Effector memory CD4-positive, alpha-beta T cell (primary cell): ENCODE data around the gene GSTA5.
"Not testable (repeated sequence)": the region's sequence is repeated elsewhere in the genome, so short reads cannot be mapped to it uniquely, and the experiment has no call there.

Source experiments
- DNase-seq, 3 donors: peaks; one replicate each; pipeline ENCODE4 v3.0.0-alpha.2; 2020
- H3K27ac ChIP-seq: 2 replicates; pipeline ENCODE4 v1.7.0; 2013; ENCODE audit warnings: mild to moderate bottlenecking, low read length, moderate library complexity; ENCODE audit not compliant: insufficient read depth, poor library complexity, severe bottlenecking
- H3K27me3 ChIP-seq: replicated peaks from 2 replicates; pipeline ENCODE4 v1.7.0; 2013; ENCODE audit warnings: mild to moderate bottlenecking, low read length; ENCODE audit not compliant: insufficient read depth, control insufficient read depth, poor library complexity, severe bottlenecking
- H3K36me3 ChIP-seq: 2 replicates; pipeline ENCODE4 v1.7.0; 2013; ENCODE audit warnings: mild to moderate bottlenecking, low read length, moderate library complexity; ENCODE audit not compliant: control insufficient read depth, insufficient read depth
- H3K4me1 ChIP-seq: 2 replicates; pipeline ENCODE4 v1.7.0; 2013; ENCODE audit warnings: low read length, mild to moderate bottlenecking; ENCODE audit not compliant: control insufficient read depth, insufficient read depth, poor library complexity, severe bottlenecking
- H3K4me3 ChIP-seq: 2 replicates; pipeline ENCODE4 v1.7.0; 2013; ENCODE audit warnings: low read length, low read depth, mild to moderate bottlenecking; ENCODE audit not compliant: insufficient read depth, poor library complexity, severe bottlenecking
- H3K9me3 ChIP-seq: 2 replicates; pipeline ENCODE4 v1.7.0; 2013; ENCODE audit warnings: mild to moderate bottlenecking, low read length, moderate library complexity; ENCODE audit not compliant: control insufficient read depth

Gene GSTA5

DNA sequence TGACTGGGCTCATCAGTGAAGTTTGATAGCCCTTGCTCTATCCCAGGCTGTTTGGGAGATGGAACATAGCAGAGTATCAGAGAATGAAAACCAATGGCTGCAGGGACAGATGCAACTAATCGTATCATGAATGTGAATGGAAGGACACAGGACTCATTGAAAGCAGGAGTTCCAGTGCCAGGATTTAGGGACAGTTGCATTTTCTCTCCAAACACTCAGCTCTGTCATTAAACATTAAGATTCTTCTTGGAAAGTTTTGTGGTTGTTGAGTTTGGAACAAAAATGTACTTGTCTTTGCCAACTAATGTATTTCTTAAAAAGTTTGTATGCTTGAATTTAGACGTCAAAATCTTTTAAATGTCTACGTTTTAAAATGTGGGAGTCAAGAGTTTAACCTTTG lies 31.0 kb upstream of the GSTA5 start:
- H3K27ac ChIP-seq, result no peak overlapping the region
- H3K27me3 ChIP-seq, result no peaks in the 10 kb centered on the region
- no peak overlapping the region for H3K4me3 ChIP-seq
- no peaks in the 10 kb centered on the region for H3K9me3 ChIP-seq
- DNase-seq, result no peak
- H3K36me3 ChIP-seq, result no peaks in the 10 kb centered on the region
- no peaks in the 10 kb centered on the region for H3K4me1 ChIP-seq

DNA sequence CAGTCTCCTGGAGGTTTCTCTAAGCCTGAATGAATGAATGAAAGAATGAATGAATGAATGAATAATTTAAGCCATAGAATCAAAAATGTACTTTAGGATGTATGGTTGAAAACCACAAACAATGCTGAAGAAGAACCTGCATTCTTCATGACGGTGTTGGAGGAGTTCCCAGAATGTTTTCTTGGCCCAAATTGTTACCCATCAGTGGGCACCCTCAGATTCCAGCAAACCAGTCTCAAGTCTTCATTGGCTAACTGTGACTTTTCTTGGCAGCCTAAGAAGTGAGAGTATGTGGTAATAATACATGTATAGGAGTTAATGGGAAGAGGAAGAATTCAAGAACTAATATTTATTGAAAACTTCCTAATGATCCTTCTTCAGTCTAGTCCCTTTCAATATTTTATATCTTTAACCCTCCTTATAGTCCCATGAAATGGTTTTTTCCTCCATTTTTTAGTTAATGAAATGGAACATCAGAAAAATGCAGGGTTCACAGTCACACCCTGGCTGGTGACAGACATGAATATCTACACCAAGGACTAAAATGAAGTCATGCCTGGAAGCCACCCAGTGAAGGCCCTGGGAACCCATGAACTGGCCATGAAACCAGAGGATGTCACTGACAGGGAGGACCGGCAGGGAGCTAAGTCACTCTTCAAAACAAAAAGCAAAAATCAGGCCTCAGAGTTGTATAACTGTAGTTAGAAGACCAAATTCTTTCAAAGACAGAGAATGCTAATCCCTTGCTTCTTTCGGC lies 29.9 kb upstream of the GSTA5 start:
- H3K27ac ChIP-seq, DNase-seq, H3K9me3 ChIP-seq, H3K36me3 ChIP-seq, H3K4me3 ChIP-seq, H3K4me1 ChIP-seq, H3K27me3 ChIP-seq: not testable (repeated sequence)

DNA sequence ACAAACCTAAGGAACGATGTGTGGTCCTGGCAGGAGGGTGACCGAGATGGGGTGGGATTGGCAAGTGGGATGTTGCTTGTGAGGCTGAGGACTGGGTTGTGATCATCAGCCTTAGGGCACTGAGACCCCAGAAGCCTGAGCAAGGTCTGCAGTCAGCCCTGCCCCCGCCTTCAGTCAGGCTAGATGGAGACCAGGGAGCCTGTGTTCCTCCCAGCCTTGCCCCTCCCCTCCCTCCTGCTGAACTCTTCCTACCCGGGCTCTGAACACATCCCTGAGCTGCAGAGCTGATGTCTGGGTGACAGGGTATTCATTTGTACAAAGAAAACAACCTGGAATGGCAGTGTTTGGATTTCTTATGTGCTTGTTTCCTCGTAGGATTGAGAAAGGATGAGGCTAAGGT lies 28.3 kb upstream of the GSTA5 start:
- not testable (repeated sequence) for H3K27me3 ChIP-seq, DNase-seq, H3K4me1 ChIP-seq, H3K9me3 ChIP-seq, H3K36me3 ChIP-seq, H3K27ac ChIP-seq, H3K4me3 ChIP-seq

DNA sequence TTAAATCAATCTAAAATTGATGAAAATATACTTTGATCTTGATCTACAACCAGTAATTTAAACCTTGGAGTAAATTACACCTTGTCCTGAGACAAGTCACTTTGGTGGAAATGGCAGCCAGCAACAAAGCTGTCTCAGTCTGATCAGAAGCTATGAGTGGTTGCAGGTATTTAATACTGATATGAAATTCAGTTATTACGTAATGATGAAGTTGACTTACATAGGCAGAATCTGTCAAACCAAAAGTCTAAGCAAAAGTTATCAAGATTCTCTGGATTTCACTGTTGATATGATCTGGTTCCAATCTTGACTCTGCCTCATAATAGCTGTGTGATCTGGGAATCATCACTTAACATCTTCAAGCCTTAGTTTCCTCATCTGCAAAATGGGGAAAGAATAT lies 27.6 kb upstream of the GSTA5 start:
- H3K4me1 ChIP-seq, result no peaks in the 10 kb centered on the region
- no peaks in the 10 kb centered on the region for H3K36me3 ChIP-seq

DNA sequence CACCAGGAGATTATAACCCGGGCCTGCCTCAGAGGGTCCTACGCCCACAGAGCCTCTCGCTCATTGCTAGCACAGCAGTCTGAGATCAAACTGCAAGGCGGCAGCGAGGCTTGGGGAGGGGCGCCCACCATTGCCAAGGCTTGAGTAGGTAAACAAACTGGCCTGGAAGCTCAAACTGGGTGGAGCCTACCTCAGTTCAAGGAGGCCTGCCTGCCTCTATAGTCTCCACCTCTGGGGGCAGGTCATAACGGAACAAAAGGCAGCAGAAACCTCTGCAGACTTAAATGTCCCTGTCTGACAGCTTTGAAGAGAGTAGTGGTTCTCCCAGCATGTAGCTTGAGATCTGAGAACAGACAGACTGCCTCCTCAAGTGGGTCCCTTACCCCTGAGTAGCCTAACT lies 20.5 kb upstream of the GSTA5 start:
- not testable (repeated sequence) for H3K4me3 ChIP-seq, H3K9me3 ChIP-seq, H3K27me3 ChIP-seq, DNase-seq, H3K27ac ChIP-seq, H3K4me1 ChIP-seq, H3K36me3 ChIP-seq

More for the DNA sequence above, 27.6 kb upstream of the GSTA5 start:
- H3K4me3 ChIP-seq, result no peak overlapping the region
- no peak for DNase-seq
- no peak overlapping the region for H3K27ac ChIP-seq
- no peaks in the 10 kb centered on the region for H3K9me3 ChIP-seq
- H3K27me3 ChIP-seq, result no peaks in the 10 kb centered on the region

DNA sequence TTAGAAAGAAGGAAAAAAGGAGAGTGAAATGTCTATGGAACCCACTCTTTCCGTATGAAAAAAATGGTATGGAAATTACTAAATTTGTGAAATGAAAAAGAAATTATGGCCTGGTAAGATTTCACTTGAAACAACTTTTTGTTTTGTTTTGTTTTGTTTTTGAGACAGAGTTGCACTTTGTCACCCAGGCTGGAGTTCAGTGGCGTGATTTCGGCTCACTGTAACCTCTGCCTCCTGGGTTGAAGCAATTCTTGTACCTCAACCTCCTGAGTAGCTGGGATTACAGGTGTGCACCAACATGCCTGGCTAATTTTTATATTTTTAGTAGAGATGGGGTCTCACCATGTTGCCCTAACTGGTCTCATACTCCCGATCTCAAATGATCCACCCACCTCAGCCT lies 17.8 kb upstream of the GSTA5 start:
- no peak for DNase-seq
- Histone ChIP-seq H3K36me3 (no peaks in the 10 kb centered on the region), H3K9me3 (no peaks in the 10 kb centered on the region), H3K27ac (no peak overlapping the region), H3K27me3 (no peaks in the 10 kb centered on the region), H3K4me1 (no peaks in the 10 kb centered on the region), H3K4me3 (no peak overlapping the region)

DNA sequence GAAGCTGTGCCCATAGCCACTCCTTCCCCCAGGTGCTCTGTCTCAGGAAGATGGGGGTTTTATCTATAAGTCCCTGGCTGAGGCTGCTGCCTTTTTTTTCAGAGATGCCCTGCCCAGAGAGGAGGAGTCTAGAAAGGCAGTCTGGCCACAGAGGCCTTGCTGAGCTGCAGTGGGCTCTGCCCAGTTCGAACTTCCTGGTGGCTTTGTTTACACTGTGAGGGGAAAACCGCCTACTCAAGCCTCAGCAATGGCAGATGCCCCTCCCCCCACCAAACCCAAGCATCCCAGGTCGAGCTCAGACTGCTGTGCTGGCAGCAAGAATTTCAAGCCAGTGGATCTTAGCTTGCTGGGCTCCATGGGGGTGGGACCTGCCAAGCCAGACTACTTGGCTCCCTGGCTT lies 15.5 kb upstream of the GSTA5 start:
- H3K4me3 ChIP-seq, H3K9me3 ChIP-seq, H3K4me1 ChIP-seq, DNase-seq, H3K27ac ChIP-seq, H3K27me3 ChIP-seq, H3K36me3 ChIP-seq: not testable (repeated sequence)

DNA sequence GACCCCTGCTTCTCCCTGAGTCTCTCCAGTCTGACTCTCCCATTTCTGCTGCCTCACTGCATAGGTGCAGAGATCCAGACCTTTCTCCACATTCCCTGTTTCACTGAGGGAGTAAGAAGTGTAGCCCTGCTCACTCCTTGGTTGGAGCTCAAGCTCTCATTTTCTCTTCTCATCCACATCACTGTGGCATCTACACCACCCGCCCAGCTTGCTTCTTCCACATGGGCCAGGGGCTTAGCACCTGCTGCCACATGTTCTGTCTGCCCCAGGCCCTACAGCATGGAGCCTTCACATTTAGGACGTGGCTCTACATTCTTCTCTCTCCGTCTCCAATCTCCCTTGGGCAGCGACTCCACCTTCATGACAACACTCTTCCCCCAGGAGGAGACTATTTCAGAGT lies 8.5 kb upstream of the GSTA5 start:
- no peak for DNase-seq
- H3K27me3 ChIP-seq, result no peaks in the 10 kb centered on the region
- no peaks in the 10 kb centered on the region for H3K9me3 ChIP-seq
- H3K4me1 ChIP-seq, result no peaks in the 10 kb centered on the region
- no peak overlapping the region for H3K4me3 ChIP-seq
- H3K36me3 ChIP-seq, result no peaks in the 10 kb centered on the region
- no peak overlapping the region for H3K27ac ChIP-seq

DNA sequence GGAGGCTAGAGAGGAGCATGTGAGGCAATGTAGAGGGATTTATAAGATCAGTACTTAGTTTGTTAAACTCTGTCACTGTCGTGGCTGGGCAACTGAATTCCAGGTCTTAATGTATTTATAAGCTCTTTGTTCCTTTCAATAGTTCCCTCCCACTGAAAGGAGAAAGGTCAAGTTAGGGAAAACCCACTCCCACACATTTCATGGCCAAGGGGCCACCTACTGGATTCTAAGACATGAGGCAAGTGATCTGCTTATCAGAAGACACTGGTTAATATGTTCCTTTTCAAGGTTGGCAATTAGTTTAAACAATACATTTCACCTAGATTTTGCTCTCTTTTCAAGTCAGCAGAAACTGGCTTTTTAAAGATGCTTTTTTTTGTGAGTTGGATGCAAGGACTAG lies 5.4 kb upstream of the GSTA5 start:
- H3K36me3 ChIP-seq, result no peaks in the 10 kb centered on the region
- H3K4me3 ChIP-seq, result no peak overlapping the region
- no peaks in the 10 kb centered on the region for H3K4me1 ChIP-seq
- DNase-seq, result no peak
- no peak overlapping the region for H3K27ac ChIP-seq
- no peaks in the 10 kb centered on the region for H3K27me3 ChIP-seq
- H3K9me3 ChIP-seq, result no peaks in the 10 kb centered on the region

DNA sequence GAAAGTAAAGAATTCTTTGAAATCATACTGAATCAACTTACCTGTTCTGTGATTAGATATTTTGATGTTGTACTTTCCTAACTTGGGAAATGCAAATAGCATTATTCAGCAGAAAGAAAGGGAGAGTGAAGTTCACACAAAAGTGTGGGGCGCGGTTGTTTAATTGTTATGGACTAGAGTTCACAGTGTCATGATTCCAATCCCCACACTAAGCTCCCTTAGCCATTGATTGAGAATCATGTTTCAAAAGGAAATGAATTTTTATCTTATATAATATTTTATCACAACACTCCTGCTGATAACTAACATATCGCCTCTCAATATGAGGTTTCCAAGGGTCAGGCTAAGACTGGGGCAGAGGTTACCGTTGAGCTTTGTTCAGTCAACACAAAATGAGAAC lies 3.0 kb upstream of the GSTA5 start:
- H3K4me1 ChIP-seq, result no peaks in the 10 kb centered on the region
- no peak overlapping the region for H3K27ac ChIP-seq
- H3K9me3 ChIP-seq, result no peaks in the 10 kb centered on the region
- H3K4me3 ChIP-seq, result no peak overlapping the region
- DNase-seq, result no peak
- H3K27me3 ChIP-seq, result no peaks in the 10 kb centered on the region
- no peaks in the 10 kb centered on the region for H3K36me3 ChIP-seq
